Measurements from ENCODE around the gene CLCN1.

Gene CLCN1

GRCh38 chr7:143363016-143363937, 47.4 kb downstream of the CLCN1 start:
- no peak for DNase-seq (ENCODE audit: low read depth in 3 of 3)

DNA sequence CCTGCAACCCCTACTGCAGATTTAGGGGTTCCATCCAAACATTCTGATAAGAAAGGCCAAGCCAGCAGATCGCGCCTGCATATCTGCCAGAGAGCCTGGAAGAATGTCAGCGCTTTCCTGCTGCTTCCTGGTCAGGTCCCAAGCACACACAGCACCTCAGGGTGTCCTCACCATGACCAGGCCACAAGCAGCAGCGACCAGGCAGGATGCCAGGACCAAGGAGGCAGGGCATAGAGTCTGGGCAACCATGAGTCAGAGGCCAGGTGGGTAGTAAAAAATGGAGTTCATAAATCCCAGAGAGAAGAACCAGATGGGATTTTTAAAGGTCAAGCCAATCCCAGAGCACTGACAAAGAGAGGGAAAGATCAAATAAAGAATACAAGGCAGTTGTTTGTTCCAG, 52.1 kb downstream of the CLCN1 start:
- DNase-seq (ENCODE audit: low read depth in 3 of 3) = no peak

DNA sequence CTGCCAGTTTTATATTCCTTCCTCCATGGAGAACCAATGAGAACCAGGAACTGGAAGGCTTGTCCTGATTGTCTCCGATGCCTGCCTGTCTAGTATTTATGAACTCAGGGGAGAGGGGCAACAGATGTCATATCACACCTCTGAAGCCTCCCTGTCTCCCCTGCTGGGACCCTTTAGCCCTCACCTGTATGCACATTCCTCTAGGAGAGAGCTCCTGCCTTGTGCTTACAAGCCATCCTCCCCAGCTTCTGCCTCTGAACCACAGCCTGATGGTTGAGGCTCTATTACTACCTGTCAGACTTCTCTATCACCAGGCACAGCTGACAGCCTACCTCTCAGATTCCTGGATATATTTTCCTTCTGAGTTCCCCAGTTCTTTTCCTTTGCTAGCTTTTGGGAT, 52.5 kb downstream of the CLCN1 start:
- no peak for DNase-seq (ENCODE audit: low read depth in 3 of 3)

GRCh38 chr7:143369678-143370651, 54.1 kb downstream of the CLCN1 start:
- no peak for DNase-seq (ENCODE audit: low read depth in 3 of 3)

DNA sequence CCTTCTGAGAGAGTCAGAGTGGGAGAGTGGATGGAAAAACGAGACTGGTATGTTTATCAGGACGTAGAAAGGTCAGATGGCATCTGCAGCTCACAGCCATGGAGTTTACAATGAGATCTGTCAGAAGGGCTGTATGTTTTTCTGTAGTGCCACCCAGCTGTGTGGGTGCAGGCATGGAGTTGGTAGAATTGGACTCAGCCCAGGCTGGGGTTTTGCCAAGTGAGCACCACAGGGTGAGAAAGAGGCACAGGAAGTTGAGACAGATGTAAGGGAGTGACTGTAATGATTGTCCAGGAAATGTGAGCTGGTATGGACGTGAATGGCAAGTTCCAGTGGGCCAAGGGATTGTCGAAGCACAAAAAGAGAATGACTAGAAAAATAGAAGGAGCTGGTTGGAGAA, 56.2 kb downstream of the CLCN1 start:
- DNase-seq (ENCODE audit: low read depth in 3 of 3) = peak in 1 of 3 experiments; percentile 44

- DNase-seq (ENCODE audit: low read depth in 3 of 3) = no peak
These were observed 57.4 kb downstream of the CLCN1 start for GRCh38 chr7:143373255-143373794.

GRCh38 chr7:143374561-143374960, 58.6 kb downstream of the CLCN1 start:
- no peak for DNase-seq (ENCODE audit: low read depth in 3 of 3)

GRCh38 chr7:143375298-143376034, 59.6 kb downstream of the CLCN1 start:
- DNase-seq (ENCODE audit: low read depth in 3 of 3) = no peak

DNA sequence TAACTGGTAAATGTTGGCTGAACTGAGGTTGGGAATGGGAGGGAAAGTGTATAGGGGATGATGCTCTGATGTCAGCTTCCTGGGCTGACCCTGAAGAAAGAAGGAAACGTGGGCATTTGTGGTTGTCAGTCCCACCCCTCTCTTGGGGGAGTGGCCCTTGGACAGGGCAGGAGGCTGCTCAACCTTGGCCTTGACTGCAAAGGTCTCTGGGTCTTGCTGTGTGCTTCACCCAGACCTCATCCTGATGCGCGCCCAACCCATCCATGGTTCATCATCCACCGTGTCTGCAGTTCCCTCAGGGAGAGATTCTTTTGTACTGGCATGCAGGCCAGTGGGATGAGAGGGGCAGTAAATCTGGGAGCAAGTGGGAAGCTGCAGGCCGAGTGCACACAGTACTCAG, 60.5 kb downstream of the CLCN1 start:
- no peak for DNase-seq (ENCODE audit: low read depth in 3 of 3)

- no peak for DNase-seq (ENCODE audit: low read depth in 3 of 3)
These were observed 63.8 kb downstream of the CLCN1 start for GRCh38 chr7:143379611-143380259.

- DNase-seq (ENCODE audit: low read depth in 3 of 3) = peak; percentile 67 to 87 (median 79)
These were observed 64.3 kb downstream of the CLCN1 start for GRCh38 chr7:143380260-143380645.

GRCh38 chr7:143380646-143381426, 64.9 kb downstream of the CLCN1 start, which contains the start of gene ZYX:
Gene ZYX (plus strand): TSS chr7:143381345. CDS start chr7:143381572, 227 bp downstream.
- peak; percentile 72 to 85 (median 76) for DNase-seq (ENCODE audit: low read depth in 3 of 3)

- no peak for DNase-seq (ENCODE audit: low read depth in 3 of 3)
These were observed 65.7 kb downstream of the CLCN1 start for GRCh38 chr7:143381427-143382125.

DNA sequence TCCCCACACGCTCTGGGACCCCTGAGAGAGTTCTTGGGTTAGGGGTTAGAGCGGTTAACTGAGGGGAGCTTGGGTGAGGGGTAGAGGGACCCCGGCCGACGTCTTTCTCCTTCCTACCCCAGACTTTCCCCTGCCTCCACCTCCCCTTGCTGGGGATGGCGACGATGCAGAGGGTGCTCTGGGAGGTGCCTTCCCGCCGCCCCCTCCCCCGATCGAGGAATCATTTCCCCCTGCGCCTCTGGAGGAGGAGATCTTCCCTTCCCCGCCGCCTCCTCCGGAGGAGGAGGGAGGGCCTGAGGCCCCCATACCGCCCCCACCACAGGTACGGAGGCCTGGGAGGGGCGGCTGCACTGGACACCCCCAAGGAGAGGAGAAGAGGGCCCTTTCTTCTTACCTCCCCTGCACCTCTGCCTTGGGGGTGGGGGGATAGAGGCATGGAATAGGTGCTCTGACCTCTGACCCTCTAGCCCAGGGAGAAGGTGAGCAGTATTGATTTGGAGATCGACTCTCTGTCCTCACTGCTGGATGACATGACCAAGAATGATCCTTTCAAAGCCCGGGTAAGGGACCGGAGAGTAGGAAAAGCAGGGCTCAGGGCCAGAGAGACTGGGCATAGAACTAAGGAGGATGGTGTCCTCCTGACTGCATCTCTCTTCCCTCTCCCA, 66.3 kb downstream of the CLCN1 start:
- DNase-seq (ENCODE audit: low read depth in 3 of 3) = no peak

DNA sequence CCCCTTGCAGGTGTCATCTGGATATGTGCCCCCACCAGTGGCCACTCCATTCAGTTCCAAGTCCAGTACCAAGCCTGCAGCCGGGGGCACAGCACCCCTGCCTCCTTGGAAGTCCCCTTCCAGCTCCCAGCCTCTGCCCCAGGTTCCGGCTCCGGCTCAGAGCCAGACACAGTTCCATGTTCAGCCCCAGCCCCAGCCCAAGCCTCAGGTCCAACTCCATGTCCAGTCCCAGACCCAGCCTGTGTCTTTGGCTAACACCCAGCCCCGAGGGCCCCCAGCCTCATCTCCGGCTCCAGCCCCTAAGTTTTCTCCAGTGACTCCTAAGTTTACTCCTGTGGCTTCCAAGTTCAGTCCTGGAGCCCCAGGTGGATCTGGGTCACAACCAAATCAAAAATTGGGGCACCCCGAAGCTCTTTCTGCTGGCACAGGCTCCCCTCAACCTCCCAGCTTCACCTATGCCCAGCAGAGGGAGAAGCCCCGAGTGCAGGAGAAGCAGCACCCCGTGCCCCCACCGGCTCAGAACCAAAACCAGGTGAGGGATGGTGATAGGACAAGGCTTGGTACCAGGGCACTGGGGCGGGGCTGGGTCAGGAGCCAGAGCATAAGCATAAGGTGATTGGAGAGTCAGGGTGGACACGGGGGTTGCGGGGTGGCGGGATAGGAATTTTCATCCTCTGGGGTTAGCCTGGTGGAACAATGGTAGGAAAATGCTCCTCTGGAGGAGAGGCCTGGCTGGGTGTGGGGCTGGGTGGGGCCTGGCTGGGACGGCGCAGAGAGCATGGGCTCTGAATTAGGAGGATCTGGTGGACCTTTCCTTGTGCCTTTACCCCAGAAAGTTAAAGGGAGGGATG, 67.1 kb downstream of the CLCN1 start:
- no peak for DNase-seq (ENCODE audit: low read depth in 3 of 3)

DNA sequence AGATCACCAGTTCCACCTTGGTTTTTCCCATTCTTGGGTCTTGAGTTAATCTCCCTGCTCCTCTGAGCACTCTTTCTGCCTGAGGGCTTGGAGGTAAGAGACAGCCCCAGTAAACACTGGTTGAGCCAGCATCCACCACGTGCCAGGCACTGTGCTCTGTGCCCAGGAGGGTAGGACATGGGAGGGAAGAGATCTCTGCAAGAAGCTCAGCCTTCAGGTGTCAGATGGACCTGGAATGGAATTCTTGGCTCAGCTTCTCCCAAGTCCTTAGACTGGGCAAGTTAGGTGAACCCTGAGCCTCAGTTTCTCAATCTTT, 67.7 kb downstream of the CLCN1 start:
- DNase-seq (ENCODE audit: low read depth in 3 of 3) = no peak

- DNase-seq (ENCODE audit: low read depth in 3 of 3) = no peak
These were observed 68.2 kb downstream of the CLCN1 start for GRCh38 chr7:143384148-143384547.
